ENCODE data around the gene C7orf57. TPM values are rescaled to one million over a fixed set of nuclear protein-coding genes. Genes with fewer than 3 reads are reported as not detected.

C7orf57 gene
- total and polyA plus RNA-seq, 10 of the 15 experiments (the other 5 are each of a cell fraction or from before 2014, with no cell fraction given) = 0.04 to 0.21 (median 0.10) TPM; not detected in 5

- Histone ChIP-seq H3K27ac (ENCODE audit: control insufficient read depth, insufficient read depth) (no peak overlapping the region), H2AFZ (ENCODE audit: control insufficient read depth, low read depth, low read length) (no peak overlapping the region), H3K27me3 (replicated peaks in 1 of 2; ENCODE audit: control insufficient read depth in 2 of 2, insufficient read depth in 2 of 2, low read length in 1 of 2) (0 out of 4 replicates have a peak, but pooled peaks cover 0 to 2% of the 10 kb centered on the region in 2 experiments), H3K4me3 (no peak overlapping the region), H4K20me1 (ENCODE audit: control insufficient read depth, insufficient read depth) (no peaks in the 10 kb centered on the region), H3K9me3 (replicated peaks; ENCODE audit: control insufficient read depth, insufficient read depth, low read length) (no peaks in the 10 kb centered on the region), H3K4me2 (ENCODE audit: control insufficient read depth, insufficient read depth) (no peak overlapping the region), H3K4me1 (ENCODE audit: control insufficient read depth, insufficient read depth, low read length) (no peaks in the 10 kb centered on the region), H3K79me2 (ENCODE audit: control insufficient read depth, insufficient read depth, low read length) (no peaks in the 10 kb centered on the region), H3K36me3 (ENCODE audit: control insufficient read depth in 2 of 2, insufficient read depth in 2 of 2, low read length in 1 of 2) (no peaks in the 10 kb centered on the region), H3K9ac (ENCODE audit: control insufficient read depth, insufficient read depth, low read length) (no peak overlapping the region)
- ChIA-PET RAD21 (ENCODE audit: unreplicated experiment) (no interaction called here), POLR2A (no interaction called here), SMC1A (ENCODE audit: uncharacterized antibody, unreplicated experiment) (no interaction called here), CTCF (no interaction called here)
- no TSS peak for BruUV-seq (replicated peaks)
- intact Hi-C loops (cut with micrococcal nuclease; ENCODE audit: unreplicated experiment) = no loop called here
- no peak for DNase-seq (ENCODE audit: low read depth, low spot score)
- FAIRE-seq = no peak
- ATAC-seq = no peak
- in situ Hi-C loops (cut with MboI) = no loop called here
- WGBS (ENCODE audit: insufficient coverage, insufficient replicate concordance, low lambda C conversion rate, missing lambda C conversion rate) = 55% methylated on average over 3 of the region's 3 CpGs
- TF ChIP-seq USF2 (IDR thresholded peaks at IDR 0.05; ENCODE audit: borderline replicate concordance, low read depth, low read length) = no peak
- no peak for TF ChIP-seq ASH2L (IDR thresholded peaks at IDR 0.05; ENCODE audit: borderline replicate concordance, low read depth)
- TF ChIP-seq NRF1 (conservative IDR thresholded peaks at IDR 0.05; ENCODE audit: low read depth, low read length) = no peak
- TF ChIP-seq, protein P1, sequence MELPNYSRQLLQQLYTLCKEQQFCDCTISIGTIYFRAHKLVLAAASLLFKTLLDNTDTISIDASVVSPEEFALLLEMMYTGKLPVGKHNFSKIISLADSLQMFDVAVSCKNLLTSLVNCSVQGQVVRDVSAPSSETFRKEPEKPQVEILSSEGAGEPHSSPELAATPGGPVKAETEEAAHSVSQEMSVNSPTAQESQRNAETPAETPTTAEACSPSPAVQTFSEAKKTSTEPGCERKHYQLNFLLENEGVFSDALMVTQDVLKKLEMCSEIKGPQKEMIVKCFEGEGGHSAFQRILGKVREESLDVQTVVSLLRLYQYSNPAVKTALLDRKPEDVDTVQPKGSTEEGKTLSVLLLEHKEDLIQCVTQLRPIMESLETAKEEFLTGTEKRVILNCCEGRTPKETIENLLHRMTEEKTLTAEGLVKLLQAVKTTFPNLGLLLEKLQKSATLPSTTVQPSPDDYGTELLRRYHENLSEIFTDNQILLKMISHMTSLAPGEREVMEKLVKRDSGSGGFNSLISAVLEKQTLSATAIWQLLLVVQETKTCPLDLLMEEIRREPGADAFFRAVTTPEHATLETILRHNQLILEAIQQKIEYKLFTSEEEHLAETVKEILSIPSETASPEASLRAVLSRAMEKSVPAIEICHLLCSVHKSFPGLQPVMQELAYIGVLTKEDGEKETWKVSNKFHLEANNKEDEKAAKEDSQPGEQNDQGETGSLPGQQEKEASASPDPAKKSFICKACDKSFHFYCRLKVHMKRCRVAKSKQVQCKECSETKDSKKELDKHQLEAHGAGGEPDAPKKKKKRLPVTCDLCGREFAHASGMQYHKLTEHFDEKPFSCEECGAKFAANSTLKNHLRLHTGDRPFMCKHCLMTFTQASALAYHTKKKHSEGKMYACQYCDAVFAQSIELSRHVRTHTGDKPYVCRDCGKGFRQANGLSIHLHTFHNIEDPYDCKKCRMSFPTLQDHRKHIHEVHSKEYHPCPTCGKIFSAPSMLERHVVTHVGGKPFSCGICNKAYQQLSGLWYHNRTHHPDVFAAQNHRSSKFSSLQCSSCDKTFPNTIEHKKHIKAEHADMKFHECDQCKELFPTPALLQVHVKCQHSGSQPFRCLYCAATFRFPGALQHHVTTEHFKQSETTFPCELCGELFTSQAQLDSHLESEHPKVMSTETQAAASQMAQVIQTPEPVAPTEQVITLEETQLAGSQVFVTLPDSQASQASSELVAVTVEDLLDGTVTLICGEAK (IDR thresholded peaks at IDR 0.05; ENCODE audit: borderline replicate concordance) = no peak
- TF ChIP-seq, protein P2, sequence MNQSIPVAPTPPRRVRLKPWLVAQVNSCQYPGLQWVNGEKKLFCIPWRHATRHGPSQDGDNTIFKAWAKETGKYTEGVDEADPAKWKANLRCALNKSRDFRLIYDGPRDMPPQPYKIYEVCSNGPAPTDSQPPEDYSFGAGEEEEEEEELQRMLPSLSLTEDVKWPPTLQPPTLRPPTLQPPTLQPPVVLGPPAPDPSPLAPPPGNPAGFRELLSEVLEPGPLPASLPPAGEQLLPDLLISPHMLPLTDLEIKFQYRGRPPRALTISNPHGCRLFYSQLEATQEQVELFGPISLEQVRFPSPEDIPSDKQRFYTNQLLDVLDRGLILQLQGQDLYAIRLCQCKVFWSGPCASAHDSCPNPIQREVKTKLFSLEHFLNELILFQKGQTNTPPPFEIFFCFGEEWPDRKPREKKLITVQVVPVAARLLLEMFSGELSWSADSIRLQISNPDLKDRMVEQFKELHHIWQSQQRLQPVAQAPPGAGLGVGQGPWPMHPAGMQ (IDR thresholded peaks at IDR 0.05; ENCODE audit: borderline replicate concordance) = no peak
- TF ChIP-seq STAT3 (IDR thresholded peaks at IDR 0.05; ENCODE audit: low read depth, low read length) = no peak
- TF ChIP-seq YY1 (IDR thresholded peaks at IDR 0.05; ENCODE audit: low read depth, low read length) = no peak
- no peak for TF ChIP-seq NR2C2 (IDR thresholded peaks at IDR 0.05; ENCODE audit: borderline replicate concordance, control insufficient read depth, insufficient read length, low read depth)
- no peak for TF ChIP-seq RUNX3 (IDR thresholded peaks at IDR 0.05; ENCODE audit: low read length)
- TF ChIP-seq, protein P3, sequence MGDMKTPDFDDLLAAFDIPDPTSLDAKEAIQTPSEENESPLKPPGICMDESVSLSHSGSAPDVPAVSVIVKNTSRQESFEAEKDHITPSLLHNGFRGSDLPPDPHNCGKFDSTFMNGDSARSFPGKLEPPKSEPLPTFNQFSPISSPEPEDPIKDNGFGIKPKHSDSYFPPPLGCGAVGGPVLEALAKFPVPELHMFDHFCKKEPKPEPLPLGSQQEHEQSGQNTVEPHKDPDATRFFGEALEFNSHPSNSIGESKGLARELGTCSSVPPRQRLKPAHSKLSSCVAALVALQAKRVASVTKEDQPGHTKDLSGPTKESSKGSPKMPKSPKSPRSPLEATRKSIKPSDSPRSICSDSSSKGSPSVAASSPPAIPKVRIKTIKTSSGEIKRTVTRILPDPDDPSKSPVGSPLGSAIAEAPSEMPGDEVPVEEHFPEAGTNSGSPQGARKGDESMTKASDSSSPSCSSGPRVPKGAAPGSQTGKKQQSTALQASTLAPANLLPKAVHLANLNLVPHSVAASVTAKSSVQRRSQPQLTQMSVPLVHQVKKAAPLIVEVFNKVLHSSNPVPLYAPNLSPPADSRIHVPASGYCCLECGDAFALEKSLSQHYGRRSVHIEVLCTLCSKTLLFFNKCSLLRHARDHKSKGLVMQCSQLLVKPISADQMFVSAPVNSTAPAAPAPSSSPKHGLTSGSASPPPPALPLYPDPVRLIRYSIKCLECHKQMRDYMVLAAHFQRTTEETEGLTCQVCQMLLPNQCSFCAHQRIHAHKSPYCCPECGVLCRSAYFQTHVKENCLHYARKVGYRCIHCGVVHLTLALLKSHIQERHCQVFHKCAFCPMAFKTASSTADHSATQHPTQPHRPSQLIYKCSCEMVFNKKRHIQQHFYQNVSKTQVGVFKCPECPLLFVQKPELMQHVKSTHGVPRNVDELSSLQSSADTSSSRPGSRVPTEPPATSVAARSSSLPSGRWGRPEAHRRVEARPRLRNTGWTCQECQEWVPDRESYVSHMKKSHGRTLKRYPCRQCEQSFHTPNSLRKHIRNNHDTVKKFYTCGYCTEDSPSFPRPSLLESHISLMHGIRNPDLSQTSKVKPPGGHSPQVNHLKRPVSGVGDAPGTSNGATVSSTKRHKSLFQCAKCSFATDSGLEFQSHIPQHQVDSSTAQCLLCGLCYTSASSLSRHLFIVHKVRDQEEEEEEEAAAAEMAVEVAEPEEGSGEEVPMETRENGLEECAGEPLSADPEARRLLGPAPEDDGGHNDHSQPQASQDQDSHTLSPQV (IDR thresholded peaks at IDR 0.05) = no peak
- no peak for TF ChIP-seq YBX1 (IDR thresholded peaks at IDR 0.05)
- no peak for TF ChIP-seq HDGF (IDR thresholded peaks at IDR 0.05)
Observed at GRCh38 chr7:48042636-48043035, 7.3 kb downstream of the C7orf57 start.
